Glomerular visceral epithelial cell (primary cell): Measurements from ENCODE around the gene TRIM45.
A peak's percentile ranks its signal among the peaks of the same experiment; 100 is the strongest.
"Not testable (repeated sequence)": the region's sequence is repeated elsewhere in the genome, so short reads cannot be mapped to it uniquely, and the experiment has no call there.

Source experiments
- DNase-seq: peaks from one replicate; pipeline ENCODE4 v3.0.0-alpha.2; 2016; ENCODE audit errors: extremely low spot score

The TRIM45 gene, protein sequence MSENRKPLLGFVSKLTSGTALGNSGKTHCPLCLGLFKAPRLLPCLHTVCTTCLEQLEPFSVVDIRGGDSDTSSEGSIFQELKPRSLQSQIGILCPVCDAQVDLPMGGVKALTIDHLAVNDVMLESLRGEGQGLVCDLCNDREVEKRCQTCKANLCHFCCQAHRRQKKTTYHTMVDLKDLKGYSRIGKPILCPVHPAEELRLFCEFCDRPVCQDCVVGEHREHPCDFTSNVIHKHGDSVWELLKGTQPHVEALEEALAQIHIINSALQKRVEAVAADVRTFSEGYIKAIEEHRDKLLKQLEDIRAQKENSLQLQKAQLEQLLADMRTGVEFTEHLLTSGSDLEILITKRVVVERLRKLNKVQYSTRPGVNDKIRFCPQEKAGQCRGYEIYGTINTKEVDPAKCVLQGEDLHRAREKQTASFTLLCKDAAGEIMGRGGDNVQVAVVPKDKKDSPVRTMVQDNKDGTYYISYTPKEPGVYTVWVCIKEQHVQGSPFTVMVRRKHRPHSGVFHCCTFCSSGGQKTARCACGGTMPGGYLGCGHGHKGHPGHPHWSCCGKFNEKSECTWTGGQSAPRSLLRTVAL

DNA sequence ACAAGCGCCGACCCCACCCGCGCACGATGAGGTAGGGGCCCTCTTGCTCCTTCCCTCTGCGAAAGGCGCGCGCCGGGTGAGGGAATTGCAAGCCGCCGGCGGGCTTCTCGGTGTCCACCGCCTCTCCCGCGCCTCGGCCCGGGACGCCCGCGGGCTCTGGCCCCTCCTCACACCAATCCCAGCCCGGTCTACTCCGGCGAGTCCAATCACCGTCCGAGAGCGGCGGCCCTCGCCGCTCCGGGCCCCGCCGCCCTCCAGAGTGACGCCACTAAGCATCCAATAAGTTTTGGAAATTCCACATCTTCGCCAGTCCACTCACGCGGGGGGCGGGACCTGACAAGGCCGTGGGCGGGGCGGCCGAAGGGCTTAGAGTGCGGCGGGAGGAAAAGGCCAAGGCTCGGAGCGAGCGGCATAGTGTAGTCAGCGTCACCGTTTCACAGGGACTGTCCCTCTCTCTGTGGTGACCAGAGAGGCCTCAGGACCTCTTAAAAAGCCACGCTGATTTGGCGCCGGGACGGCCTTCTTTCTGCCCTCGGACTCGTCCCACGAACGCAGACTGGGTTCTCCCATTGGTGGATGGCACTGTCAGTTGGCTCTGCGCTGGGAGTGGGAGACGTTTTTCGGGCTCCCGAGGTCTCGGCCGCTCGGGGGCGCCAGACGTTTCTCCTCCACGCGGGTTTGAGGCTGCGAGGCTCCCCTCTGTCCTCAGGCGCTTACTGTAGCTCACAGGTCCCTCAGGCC lies at the start of gene TRIM45:
TRIM45 (minus strand) TSS at position 161 of the 741 bp plus-strand sequence. CDS start 548 bp downstream, outside the sequence.
- peak; percentile 96 for DNase-seq

DNA sequence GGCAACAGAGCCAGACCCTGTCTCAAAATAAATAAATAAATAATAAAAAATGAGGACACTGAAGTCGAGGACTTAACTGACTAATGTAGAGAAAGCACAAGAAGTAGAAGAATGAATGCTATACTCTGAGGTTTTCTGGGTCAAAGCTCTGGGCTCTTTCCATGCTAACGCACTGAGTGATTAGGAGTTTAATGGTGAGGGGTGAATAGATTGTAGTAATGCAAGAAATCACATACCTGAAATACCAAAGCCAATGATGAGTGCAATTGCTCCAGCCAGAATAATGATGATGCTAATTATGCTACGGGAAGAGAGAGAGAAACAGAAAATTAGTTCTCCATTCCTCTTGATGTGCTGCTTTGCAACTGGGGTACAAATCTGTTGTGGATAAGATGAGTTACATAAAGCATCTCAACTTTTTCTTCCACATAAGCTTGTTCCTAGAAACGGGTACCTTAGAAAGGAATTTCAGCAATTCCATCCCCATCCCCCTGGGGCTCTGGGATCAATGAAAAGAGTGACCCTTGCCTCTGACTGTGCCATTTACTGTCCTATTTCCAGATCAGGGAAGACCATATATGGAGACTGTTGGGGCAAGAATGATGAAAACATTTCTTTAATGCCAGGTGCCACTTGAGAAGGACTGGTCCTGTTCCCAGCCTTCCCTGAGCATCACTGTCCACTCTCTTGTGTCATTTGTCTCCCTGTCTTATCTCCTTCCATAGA lies 48.5 kb upstream of the TRIM45 start:
- DNase-seq, result peak; percentile 46

DNA sequence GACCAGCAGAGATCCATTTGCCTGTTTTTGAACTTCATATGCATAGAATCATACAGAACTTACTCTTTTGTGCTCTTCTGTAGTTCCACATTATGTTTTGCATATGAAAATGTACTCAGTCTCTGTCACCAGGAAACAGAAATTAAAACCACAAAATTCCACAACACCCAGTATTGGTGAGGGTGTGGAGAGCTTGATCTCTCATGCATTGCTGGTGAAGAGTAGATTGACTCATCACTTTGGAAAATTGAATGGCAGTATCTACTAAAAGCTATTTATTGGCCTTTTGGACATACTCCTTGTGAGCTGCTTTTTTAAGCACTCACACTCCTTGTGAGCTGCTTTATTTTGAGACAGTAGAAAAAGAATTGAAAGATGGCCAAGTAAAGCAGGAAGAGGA lies 45.9 kb upstream of the TRIM45 start:
- peak; percentile 51 for DNase-seq

DNA sequence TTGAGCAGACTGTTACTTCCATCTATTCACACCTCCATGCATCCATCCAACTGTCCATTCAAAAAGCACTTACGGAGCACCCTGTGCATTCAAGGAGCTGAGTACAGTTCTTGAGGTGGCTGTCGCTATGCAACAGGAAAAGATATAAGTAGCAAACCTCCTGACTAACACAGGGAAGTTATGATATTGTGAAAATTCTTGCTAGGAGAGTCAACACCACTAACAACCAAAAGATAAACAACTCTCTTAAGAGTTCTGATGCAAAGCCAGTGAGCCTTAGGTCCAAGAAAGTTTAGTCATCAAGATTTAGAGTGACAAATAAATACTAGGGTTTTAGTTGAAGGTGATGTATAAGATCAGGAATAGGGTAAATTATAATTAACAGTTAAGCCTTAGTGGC lies 44.5 kb upstream of the TRIM45 start:
- peak; percentile 11 for DNase-seq

DNA sequence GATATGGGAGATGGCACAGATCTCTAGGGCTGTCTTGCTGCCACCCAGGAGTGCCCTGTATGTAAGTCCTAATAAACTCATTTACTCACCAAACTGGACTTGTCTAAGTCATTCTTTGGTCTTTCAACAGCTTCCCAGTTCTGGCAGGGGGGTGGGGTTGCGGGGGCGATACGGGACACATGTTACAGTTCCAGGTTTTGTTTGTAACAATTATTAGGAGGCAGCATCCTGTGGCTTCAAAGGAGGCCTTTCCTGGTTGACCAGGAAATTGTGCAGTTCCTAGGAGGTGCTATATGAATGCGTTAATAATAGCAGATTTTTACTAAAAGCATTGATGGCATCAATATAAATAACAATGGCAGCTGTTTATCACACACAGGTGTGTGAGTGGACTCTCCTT lies 42.7 kb upstream of the TRIM45 start:
- DNase-seq, result no peak

DNA sequence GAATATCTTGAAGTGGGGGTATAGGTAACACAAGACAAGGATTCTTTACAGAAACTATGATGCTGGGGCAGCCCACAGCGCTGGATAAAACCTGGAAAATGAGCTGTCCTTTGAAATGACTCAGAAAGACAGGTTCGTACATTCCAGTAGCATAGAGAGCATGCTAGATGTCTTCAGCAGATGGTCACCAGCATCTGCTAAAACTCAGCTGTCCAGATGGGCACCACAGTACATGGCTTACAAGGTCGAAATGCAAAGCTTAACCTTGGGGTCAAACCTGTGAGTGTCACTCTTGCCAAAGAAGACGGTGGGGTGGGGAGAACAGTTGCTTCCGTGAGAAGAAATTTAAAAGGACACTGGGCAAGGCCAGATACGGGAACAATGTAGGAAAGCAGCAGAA lies 41.3 kb upstream of the TRIM45 start:
- DNase-seq, result no peak

DNA sequence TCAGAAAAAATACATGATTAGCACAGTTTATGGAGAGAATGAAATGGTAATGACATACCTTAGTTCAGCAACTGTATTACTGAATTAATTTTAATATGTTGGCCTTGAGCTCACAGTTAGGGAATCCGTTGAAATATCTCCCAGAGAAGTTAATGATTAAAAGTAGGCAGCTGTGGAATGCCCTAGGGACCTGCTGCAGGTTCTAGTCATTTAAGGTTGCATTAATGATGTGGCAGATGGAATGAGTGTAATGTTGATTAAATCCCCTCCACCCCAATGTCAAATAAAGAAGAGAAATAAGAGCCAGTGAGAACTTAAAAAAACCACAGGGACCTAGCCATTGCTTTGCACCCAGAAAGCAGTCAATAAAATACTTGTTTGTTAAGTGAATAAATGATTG lies 40.3 kb upstream of the TRIM45 start:
- peak; percentile 59 for DNase-seq

DNA sequence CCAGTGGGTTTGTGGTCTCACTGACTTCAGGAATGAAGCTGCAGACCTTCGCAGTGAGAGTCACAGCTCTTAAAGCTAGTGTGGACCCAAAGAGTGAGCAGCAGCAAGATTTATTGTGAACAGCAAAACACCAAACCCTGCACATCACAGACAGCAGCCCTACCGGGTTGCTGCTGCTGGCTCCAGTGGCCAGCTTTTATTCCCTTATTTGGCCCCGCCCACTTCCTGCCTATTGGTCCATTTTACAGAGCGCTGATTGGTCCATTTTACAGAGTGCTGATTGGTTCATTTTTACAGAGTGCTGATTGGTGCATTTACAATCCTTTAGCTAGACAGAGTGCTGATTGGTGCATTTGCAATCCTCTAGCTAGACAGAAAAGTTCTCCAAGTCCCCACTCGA lies 29.8 kb upstream of the TRIM45 start:
- not testable (repeated sequence) for DNase-seq

DNA sequence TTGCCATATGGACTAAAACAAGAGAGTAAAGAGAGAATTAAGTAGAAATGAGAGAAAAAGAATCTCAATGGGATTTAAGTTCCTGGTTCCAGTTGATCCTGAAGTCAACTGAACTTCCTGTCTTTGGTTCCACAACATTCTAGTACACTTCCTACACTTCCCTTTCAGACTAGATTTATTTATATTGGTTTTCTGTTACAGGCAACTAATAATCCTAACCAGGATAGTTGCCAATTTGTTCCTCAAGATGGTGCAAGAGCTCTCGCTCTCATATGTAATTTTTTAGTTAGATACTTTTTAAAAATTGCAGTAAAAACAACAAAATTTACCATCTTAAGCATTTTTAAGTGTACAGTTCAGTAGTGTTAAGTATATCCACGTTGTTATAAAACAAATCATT lies 28.8 kb upstream of the TRIM45 start:
- DNase-seq, result no peak

DNA sequence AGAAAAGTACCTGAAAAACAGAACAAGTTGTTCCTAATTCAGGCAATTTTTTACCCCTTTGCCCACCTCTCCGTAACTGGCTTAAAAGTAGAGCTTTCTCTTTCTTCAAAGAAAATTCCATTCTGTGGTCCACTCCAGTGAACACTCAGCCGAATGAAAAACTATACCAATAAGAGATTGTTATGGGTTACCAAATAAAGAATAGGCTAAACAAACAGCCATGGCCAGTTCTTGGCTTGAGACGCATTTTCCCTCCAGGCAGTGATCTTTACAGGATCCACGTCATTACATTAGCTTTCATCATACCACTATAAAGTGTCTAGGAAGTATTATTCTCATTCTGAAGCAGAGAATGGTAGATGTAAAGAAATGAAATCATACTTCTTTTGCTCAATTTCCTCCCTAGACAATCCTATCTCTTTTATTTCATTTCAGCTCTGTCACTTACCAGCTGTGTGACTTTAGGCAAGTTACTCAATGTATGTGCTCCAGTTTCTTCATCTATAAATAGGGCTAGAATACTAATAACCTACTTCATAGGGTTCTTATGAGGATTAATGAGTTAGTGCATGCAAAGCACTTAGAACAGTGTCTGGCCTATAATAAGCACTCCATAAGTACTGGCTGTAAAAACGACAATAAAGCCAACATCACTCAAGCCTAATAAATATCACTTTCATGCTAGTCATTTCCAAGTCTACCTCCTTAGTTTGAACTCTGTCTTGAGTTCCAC lies 26.5 kb upstream of the TRIM45 start:
- DNase-seq, result no peak

DNA sequence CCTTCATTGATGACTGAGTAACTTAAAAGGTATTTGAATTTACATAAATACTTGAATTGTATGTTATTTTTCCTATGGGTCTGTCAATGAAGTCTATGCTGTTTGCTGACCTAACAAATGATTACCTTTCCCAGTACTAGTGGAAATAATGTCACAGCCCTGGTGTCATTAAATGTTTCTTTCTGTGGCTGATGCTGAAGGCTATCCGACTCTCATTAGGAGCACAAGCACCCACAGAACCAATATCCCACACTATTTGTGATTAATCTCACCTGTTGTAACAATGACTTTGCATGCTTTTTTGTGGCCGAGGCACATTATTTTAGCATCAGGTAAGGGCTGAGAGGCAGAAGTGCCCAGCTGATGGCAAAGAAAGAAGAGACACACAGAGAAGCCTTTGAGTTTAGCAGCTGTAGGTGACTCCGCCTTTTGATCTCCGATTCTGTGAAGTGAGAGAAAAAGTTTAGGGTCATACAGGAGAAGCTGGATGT lies 25.8 kb upstream of the TRIM45 start:
- DNase-seq, result no peak

DNA sequence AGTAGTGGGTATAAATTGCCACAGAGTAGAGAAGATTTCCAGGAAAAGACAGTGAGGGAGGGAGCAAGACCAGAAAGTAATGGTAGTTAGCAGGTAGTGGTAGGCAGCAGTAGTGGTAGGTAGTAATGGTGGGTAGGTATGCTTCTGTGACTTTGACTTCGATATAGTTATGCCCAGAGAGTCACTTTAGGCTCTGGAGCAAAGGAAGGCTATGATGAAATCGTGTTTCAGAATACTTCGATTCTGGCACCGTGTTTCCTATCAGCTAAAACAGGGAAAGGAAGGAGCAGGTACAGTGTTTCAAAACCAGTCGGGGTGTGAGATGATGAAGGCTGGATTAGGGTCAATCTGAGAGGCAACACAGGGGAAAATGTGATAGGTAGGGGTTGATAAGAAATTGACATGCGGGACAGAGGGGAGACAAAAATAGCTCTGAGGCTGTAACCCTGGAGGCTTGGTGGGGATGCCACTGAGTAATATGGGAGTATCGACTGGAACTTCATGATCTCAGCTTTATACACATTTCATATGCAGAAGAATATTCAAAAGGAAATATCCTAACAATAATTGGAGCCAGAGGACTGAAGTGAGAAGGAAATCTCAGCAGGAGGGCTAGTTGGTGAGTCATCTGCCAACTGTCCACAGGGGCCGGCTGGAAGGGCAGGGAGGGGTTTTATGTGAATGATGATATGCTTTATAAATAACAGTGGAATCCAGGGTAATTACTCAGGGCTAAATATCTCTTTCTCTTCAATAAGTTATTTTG lies 25.2 kb upstream of the TRIM45 start:
- peak; percentile 85 for DNase-seq

DNA sequence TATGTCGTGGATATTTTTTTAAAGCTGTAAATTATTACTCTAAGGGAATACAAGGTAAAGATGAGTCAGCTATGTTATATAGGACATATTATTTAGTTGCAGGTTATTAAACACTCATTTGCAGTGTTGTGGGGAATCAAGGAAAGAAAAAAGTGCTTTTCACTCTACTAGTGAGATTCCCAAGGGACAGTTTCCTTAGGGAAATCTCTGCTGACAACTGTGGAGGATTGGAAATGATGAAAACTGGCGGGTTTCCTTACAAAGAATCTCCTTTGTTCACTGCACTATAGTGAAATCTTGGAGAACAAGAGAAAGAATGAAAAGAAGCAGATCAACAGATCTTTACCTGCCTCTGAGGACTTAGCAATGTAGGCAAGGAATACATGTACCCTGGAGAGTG lies 24.5 kb upstream of the TRIM45 start:
- DNase-seq, result no peak

DNA sequence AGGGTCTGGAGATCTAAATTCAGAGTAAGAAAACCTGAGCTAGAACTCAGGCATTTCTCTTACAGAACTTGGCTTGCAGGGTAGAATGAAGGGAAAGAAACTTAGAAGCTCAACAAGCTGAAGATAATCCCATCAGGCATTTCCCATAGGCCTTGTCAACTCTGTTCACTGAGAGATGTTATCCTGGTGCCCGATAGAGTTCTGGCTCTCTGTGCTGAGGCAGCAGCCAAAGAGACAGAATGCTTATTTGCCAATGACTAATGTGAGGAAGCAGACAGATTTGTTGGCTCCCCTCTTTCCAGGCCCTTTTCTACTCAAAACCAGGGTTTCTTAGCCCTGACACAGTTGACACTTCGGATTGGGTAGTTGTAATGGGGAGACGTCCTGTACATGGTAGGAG lies 22.3 kb upstream of the TRIM45 start:
- no peak for DNase-seq

DNA sequence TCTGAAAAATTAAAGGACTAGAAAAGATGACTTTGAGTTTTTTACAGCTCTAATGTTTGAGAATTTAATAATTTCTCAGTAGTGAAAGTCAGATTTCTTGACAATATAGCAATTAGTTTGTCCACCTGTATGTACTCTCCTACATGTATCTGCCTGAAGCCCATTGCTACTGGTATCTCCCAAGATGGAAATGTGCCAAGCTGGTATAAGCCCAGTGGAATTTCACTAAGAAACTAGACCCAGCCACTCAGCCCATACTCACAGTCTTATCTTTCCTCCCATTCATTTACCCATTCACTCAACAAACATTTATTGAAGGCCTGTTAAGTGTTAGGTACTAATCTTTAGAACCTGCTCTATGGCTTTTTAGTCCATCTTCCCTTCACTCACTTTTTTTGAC lies 21.6 kb upstream of the TRIM45 start:
- no peak for DNase-seq

DNA sequence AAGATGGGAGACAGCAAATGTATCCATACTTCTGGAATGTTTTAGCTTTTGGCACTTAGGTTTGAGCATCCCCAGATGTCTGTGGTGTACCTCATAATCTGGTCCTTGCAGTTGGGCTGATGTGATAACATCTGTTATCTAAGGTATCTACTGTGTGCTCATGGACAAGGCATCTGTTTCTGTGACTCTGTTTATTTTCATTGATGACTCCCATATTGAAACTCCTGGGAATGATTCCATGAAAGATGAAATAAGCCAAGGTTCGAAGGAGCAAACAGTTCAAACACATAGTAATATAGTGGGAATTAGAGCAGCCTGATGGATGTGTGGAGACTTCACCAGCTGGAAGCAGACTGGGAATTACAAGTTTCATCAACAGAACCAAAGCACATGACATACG lies 20.7 kb upstream of the TRIM45 start:
- DNase-seq, result no peak

DNA sequence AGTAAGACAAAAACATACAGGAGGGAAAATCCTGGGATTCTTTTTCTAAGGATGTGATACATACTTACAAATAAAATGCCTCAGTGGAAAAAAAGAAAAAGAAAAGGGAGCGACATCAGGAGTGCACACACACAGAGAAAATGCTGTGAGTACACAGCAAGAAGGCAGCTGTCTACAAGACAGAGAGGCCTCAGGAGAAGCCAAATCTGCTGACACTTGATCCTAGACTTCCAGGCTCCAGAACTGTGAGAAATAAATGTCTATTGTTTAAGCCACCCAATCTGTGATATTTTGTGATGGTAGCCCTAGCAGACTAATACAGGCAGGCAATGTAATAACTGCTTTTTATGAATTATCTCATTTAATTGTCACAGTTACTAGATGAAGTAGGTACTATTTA lies 17.0 kb upstream of the TRIM45 start:
- no peak for DNase-seq

DNA sequence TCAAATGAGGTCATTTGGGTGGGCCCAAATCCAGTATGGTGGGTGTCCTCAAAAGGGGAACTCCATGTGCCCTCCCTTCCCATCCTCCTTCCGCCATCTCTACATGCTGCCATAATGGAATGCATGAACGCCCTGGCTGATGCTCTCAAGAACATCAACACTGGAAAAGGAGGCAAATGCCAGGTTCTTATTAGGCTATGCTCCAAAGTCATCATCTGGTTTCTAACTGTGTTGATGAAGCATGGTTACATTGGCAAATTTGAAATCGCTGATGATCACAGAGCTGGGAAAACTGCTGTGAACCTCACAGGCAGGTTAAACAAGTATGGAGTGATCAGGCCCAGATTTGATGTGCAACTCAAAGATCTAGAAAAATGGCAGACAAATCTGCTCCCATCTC lies 16.6 kb upstream of the TRIM45 start:
- no peak for DNase-seq

DNA sequence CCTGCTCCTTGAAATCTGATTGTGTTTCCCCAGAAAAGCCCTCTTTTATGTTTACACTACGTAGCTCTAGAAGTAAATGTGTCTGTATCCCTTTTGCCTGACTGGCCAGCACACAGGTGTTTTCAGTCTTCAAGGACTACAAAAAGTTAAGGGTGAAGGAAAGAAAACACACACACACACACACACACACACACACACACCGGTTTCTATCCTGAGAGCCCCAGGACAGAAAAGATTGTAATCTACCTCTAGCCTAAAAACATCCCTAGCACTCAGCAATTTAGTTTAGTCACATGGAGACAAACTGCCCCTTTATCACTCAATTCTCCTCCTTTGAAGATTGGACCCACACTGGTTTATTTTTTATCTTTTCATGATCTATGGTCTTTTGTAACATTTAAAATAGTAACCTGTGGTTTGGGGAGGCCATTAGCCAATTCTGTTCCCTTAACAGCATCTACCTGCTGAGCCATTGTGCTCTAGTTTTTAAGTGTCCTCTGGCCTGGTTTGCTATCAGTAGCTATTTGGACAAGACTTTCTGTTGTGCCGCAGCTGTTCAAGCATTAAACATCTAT lies 15.8 kb upstream of the TRIM45 start:
- no peak for DNase-seq

DNA sequence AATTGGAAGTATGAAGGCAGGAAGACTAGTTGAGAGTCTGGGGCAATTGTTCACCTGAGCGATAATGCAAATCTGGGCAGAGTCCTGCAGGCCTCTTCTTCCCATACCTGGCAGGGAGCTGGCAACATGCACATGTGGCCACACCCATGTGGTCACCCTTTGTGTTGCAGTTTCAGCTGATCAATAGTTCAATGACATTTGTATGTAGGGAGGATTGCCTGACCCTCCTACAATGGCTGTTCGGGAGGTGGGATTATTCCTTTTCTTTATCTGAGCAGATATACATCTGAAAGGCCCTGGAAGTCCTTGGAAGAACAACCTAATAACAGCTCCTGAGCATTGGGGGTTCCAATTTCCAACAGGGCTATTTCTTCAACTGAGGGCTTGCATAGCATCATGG lies 15.2 kb upstream of the TRIM45 start:
- DNase-seq, result no peak
